ENCODE data around the gene EMP3.

DNA sequence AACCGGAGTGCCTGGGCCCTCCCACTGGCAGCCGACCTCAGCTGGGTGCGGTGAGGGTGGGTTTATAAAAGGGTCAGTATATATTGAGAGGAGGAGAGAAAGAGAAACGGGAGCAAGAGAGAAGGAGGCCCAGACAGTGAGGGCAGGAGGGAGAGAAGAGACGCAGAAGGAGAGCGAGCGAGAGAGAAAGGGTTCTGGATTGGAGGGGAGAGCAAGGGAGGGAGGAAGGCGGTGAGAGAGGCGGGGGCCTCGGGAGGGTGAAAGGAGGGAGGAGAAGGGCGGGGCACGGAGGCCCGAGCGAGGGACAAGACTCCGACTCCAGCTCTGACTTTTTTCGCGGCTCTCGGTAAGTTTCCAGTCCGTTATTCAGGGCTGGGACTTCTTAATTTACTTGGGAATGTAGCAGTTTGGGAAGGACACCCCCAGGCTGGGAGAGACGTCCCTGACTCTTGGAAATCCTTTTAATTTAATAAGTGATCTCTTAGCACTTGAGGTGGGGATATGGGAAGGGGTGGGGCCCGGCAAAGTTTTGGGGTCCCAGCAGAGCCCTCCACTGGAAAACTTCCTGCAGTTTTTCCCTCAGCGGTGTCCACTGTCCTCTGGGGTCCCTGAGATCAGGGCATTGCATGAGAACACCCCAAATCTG is at the start of gene EMP3:
- TF ChIP-seq CTCF (IDR thresholded peaks at IDR 0.05) (no peak), POLR2A (IDR thresholded peaks at IDR 0.05) (peak in 1 of 2 donors; percentile 72)

Measured in heart left ventricle (tissue), 13 donors.